ENCODE measurements around the gene PTCD2. TPM values are rescaled to one million over a fixed set of nuclear protein-coding genes. Genes with fewer than 3 reads are reported as not detected.

The PTCD2 gene
- total and polyA plus RNA-seq, 9 of the 15 experiments (the other 6 are each of a cell fraction or from before 2014, with no cell fraction given) = 11.9 to 28.5 (median 18.6) TPM

DNA sequence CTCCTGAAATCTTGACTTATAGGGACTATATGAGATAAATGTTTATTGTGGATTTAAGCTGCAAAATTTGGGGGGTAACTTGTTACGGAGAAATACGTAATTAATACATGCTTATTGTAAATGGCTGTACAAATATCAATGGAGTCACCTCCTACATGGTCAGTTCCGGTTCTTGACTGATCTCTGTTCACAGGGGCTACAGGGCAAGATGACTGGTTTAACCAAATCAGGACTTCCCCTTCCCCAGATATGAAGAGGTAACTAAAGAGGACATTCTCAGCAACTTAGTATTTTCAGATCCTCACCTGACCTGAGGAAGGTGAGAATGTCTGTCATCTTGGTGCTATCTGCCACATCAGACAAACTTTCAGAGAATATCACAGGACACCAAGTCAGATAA is 54.7 kb downstream of the PTCD2 start (continued):
- TF ChIP-seq, protein P1, sequence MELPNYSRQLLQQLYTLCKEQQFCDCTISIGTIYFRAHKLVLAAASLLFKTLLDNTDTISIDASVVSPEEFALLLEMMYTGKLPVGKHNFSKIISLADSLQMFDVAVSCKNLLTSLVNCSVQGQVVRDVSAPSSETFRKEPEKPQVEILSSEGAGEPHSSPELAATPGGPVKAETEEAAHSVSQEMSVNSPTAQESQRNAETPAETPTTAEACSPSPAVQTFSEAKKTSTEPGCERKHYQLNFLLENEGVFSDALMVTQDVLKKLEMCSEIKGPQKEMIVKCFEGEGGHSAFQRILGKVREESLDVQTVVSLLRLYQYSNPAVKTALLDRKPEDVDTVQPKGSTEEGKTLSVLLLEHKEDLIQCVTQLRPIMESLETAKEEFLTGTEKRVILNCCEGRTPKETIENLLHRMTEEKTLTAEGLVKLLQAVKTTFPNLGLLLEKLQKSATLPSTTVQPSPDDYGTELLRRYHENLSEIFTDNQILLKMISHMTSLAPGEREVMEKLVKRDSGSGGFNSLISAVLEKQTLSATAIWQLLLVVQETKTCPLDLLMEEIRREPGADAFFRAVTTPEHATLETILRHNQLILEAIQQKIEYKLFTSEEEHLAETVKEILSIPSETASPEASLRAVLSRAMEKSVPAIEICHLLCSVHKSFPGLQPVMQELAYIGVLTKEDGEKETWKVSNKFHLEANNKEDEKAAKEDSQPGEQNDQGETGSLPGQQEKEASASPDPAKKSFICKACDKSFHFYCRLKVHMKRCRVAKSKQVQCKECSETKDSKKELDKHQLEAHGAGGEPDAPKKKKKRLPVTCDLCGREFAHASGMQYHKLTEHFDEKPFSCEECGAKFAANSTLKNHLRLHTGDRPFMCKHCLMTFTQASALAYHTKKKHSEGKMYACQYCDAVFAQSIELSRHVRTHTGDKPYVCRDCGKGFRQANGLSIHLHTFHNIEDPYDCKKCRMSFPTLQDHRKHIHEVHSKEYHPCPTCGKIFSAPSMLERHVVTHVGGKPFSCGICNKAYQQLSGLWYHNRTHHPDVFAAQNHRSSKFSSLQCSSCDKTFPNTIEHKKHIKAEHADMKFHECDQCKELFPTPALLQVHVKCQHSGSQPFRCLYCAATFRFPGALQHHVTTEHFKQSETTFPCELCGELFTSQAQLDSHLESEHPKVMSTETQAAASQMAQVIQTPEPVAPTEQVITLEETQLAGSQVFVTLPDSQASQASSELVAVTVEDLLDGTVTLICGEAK (IDR thresholded peaks at IDR 0.05) = no peak
- TF ChIP-seq, protein P1 (CRISPR knock-in tag; IDR thresholded peaks at IDR 0.05) = no peak
- TF ChIP-seq TEAD2 (tag; IDR thresholded peaks at IDR 0.05) = no peak
- TF ChIP-seq, protein P2, sequence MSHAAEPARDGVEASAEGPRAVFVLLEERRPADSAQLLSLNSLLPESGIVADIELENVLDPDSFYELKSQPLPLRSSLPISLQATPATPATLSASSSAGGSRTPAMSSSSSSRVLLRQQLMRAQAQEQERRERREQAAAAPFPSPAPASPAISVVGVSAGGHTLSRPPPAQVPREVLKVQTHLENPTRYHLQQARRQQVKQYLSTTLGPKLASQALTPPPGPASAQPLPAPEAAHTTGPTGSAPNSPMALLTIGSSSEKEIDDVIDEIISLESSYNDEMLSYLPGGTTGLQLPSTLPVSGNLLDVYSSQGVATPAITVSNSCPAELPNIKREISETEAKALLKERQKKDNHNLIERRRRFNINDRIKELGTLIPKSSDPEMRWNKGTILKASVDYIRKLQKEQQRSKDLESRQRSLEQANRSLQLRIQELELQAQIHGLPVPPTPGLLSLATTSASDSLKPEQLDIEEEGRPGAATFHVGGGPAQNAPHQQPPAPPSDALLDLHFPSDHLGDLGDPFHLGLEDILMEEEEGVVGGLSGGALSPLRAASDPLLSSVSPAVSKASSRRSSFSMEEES (CRISPR knock-in tag; IDR thresholded peaks at IDR 0.05) = no peak
- no peak for TF ChIP-seq MTA3 (IDR thresholded peaks at IDR 0.05; ENCODE audit: borderline replicate concordance)
